ENCODE measurements around the gene SOCS2. TPM values are rescaled to one million over a fixed set of nuclear protein-coding genes. Genes with fewer than 3 reads are reported as not detected.

Gene SOCS2
- total RNA-seq, 1 experiment from 2014 or later: 15.2 TPM

GRCh38 chr12:93614917-93615596 lies 42.6 kb downstream of the SOCS2 start:
- H3K27ac ChIP-seq (ENCODE audit: low read depth, low read length): no peak overlapping the region
- ATAC-seq (no peak), DNase-seq (ENCODE audit: low read depth, low spot score) (no peak)
- no peak overlapping the region for H2AFZ ChIP-seq (ENCODE audit: low read depth, low read length, poor library complexity, severe bottlenecking)
- no peaks in the 10 kb centered on the region for H3K27me3 ChIP-seq (ENCODE audit: insufficient read depth, low read length)
- H3K9ac ChIP-seq (ENCODE audit: low read length): no peak overlapping the region
- ChIA-PET RAD21 (ENCODE audit: low non-redundant PET in 1 of 2, low total read pairs in 2 of 2, uncharacterized antibody in 2 of 2, unreplicated experiment in 2 of 2) (no interaction called here), CTCF (no interaction called here), POLR2A (no interaction called here)
- no peak overlapping the region for H3K4me2 ChIP-seq (ENCODE audit: low read length)
- H3K79me2 ChIP-seq (ENCODE audit: insufficient read depth, low read length): no peaks in the 10 kb centered on the region
- H3K36me3 ChIP-seq (ENCODE audit: control insufficient read depth in 1 of 2, insufficient read depth in 2 of 2, low read length in 2 of 2): no peaks in the 10 kb centered on the region
- no peak overlapping the region for H3K4me3 ChIP-seq (replicated peaks in 1 of 2; ENCODE audit: low read depth in 1 of 2, low read length in 2 of 2)
- BruUV-seq (replicated peaks): no TSS peak
- H3K9me2 ChIP-seq (ENCODE audit: insufficient read depth): no peaks in the 10 kb centered on the region
- no peaks in the 10 kb centered on the region for H4K20me1 ChIP-seq (ENCODE audit: insufficient read depth)
- no peak for TF ChIP-seq ELF1 (IDR thresholded peaks at IDR 0.05; ENCODE audit: borderline replicate concordance, low read depth)
- TF ChIP-seq ZNF274 (IDR thresholded peaks at IDR 0.05; ENCODE audit: low read depth, low read length): no peak
- TF ChIP-seq ZBTB33 (IDR thresholded peaks at IDR 0.05; ENCODE audit: extremely low read depth, insufficient replicate concordance, low read length): no peak
- no peak for TF ChIP-seq SP1 (IDR thresholded peaks at IDR 0.05; ENCODE audit: low read depth)
- TF ChIP-seq REST (IDR thresholded peaks at IDR 0.05; ENCODE audit: low read depth): no peak
- TF ChIP-seq POLR2AphosphoS5 (IDR thresholded peaks at IDR 0.05; ENCODE audit: low read depth, low read length): no peak
- TF ChIP-seq ATF3 (IDR thresholded peaks at IDR 0.05): no peak
- no peak for TF ChIP-seq MAX (IDR thresholded peaks at IDR 0.05)
- no peak for TF ChIP-seq EGR1 (IDR thresholded peaks at IDR 0.05; ENCODE audit: low read depth)
- TF ChIP-seq EZH2phosphoT487 (IDR thresholded peaks at IDR 0.05; ENCODE audit: borderline replicate concordance): no peak
- TF ChIP-seq YY1 (IDR thresholded peaks at IDR 0.05; ENCODE audit: extremely low read depth, insufficient replicate concordance, low read depth, low read length): no peak
- no peak for TF ChIP-seq SRF (IDR thresholded peaks at IDR 0.05; ENCODE audit: low read depth)
- TF ChIP-seq CTCF (IDR thresholded peaks at IDR 0.05 in 2 of 3, conservative IDR thresholded peaks at IDR 0.05 in 1 of 3; ENCODE audit: borderline replicate concordance in 1 of 3, insufficient read depth in 1 of 3, low read depth in 2 of 3, low read length in 2 of 3): no peak
- TF ChIP-seq POLR2A (IDR thresholded peaks at IDR 0.05; ENCODE audit: borderline replicate concordance, extremely low read depth, insufficient read depth, insufficient read length): no peak
- intact Hi-C loops (cut with micrococcal nuclease): no loop called here
- H3K4me1 ChIP-seq (ENCODE audit: control insufficient read depth in 1 of 2, insufficient read depth in 2 of 2, low read length in 2 of 2): no peaks in the 10 kb centered on the region
- no peaks in the 10 kb centered on the region for H3K9me3 ChIP-seq (ENCODE audit: control insufficient read depth in 1 of 2, insufficient read depth in 1 of 2, low read depth in 1 of 2, low read length in 2 of 2)

Data from HCT116 (cell line).